Central memory CD4-positive, alpha-beta T cell (primary cell): ENCODE results near the gene ADGB.
"Not testable (repeated sequence)": the region's sequence is repeated elsewhere in the genome, so short reads cannot be mapped to it uniquely, and the experiment has no call there.

ENCODE experiments used
- DNase-seq: peaks from one replicate; pipeline ENCODE4 v3.0.0; 2022

Gene ADGB

DNA sequence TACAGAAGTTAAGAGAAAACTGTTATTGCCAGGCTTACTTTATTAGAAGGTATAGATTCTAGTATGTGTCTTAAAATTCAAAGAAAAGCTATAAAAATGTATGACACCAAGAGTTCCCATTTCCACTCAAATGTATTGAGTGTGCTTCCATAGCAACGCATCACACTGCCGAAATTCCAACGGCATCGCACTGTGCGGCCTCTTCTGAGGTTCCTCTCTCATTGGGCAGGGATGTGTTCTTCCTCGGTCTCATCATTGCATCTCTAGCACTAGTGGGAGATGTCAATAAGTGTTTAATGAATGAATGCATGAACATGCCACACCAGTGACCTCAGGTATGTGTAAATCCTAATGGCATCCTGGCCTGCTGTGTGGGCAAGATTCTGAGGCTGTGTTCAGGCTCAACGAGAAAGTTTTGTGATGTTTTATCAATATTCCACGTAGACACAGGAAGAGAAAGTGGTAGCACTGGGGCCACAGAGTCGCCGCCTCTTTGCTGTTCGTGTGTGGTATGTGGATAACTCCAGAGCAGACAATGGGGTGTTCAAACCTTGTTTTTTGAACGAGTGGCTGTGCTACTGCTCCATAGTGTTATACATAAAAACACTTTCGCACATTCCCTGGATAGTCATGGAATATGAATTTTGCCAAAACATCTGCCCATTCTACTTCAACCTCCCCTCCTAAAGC, 171.6 kb downstream of the ADGB start:
- peak; percentile 0 for DNase-seq

DNA sequence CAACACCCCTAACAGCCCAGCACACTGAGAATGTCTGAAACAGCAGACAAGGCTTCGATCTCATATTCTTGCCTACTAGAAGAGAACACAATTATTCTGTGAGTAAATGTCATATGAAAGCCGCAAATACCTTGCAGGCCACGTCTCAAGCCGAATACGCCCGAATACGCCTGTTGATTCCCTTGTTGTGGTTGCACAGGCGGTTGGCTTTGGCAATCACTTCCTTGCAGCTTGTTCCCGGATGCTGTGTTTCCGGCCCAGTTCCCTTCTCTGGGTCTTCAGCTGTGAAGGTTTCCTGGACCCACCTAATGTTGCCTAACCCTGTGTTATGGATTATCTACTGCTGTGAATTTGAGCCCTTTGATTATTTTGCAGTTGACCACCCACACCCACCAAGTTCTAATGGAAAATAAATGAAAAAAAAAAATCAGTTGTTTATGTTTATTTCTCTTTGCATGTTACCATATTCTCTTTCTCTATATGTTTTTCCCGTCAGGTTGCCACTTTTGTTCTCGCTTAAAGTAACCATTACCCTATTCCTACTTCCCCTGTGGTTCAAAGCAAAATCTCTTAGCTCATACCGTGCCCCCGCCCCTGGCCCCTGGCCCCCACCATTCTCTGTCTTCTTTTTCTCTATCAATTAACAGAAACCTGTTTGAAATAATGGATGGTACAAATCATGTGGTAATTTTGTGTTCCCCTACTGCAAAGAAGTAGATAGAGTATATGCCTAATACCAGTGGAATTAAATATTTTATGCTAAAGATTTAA, 172.4 kb downstream of the ADGB start:
- DNase-seq, result peak; percentile 64

DNA sequence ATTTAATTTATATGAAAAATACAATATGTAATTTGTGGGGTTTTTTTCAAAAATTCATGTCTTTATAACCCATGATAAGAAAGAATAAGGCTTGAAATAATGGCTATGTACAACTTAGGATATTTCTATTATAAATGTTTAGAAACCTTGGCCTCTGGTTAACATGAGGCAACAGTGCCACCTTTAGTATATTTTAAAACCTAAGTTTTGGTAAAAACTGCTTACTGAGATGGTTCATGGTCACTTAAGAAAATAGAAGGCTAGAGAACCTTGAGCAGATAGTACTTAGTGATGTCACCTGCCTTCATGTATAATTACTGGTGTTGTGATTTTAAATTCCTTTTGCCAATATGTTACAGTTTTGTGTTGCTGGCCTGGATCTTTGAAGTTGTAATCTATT, 176.4 kb downstream of the ADGB start:
- peak; percentile 8 for DNase-seq

DNA sequence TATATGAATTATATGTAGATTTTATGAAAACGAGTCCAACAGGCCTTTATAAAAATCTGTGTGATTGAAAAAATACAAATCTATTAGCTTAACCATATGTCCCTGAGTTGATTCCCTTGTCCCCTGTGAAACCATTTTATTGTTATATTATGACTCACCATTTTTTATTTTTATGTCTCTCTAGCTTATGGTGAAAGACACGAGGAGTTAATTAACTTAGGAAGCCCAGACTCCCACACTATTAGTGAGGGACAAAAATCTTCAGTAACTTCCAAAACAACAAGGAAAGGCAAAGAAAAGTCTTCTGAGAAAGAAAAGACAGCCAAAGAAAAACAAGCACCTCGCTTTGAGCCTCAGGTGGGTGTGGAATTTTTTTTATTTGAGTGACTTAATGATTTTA, 183.1 kb downstream of the ADGB start:
- no peak for DNase-seq

DNA sequence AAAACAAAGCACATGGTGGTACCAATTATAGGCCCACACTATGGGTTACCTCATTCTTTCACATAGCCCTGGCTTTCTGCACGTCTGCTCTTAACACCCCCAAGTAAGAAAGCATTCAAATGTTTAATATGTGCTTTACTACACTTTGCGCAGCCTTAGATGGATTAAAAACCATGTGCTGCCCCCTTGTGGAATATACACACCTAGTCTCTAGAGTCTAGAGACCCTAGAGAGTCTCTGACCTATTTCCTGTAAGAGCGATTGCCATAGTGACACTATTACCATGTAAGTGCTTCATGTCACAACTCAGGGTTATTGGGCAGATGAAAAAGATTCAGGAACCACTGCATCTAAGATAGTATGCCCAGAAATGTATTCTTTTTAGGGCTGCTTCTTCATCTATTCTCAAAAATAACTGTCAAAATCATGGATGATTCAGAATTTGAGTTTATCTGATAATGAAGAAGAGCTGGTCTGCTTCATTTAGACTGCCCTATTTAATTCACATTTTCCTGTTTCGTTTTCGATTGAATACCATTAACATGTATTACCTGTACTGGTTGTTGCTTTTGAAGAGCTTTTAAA, 186.3 kb downstream of the ADGB start:
- DNase-seq, result peak; percentile 30

DNA sequence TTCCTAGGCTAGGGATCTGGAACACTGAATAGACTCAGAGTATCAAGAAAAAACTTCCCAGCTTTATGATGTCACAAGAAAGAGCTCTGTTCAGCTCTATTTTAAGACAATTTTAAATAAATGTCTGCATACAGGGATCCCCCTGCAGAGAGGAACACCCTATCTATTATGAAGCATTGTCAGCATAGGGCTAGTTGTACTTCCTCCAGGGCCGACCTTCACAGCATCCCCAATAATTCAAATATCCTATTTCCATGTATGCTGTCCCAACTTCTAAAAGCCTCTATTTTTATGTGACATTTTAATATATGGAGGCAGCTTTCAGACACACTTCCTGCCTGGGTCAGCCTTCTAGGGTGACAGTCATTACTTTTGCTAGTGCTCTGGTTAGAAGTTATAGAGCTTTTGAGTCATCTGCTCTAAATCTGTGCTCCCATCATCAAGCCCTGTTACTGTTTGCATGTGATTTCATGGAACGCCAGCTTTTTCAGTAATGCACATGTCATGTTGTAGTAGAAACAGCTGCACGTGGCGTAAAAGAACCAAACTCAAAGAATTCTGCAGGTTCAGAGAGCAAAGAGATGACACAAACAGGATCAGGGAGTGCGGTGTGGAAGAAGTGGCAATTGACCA, 189.2 kb downstream of the ADGB start:
- DNase-seq, result no peak

DNA sequence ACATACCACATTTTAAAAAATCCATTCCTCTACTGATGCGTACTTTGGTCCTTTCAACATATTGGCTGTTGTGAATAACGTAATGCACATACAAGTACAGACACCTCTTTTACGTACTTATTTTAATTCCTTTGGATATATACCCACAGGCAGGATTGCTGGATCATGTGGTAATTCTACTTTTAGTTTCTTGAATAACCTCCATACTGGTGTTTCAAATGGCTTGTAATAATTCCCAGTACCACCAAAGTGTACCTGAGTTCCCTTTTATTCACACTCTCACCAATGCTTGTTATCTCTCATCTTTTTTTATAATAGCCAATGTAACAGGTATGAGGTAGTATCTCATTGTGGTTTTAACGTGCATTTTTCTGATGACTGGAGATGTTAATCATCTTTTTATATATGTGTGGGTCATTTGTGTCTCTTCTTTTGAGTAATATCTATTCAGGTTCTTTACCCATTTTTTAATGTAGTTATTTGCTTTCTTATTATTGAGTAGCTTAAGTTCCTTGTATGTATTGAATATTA, 191.9 kb downstream of the ADGB start:
- DNase-seq, result no peak

DNA sequence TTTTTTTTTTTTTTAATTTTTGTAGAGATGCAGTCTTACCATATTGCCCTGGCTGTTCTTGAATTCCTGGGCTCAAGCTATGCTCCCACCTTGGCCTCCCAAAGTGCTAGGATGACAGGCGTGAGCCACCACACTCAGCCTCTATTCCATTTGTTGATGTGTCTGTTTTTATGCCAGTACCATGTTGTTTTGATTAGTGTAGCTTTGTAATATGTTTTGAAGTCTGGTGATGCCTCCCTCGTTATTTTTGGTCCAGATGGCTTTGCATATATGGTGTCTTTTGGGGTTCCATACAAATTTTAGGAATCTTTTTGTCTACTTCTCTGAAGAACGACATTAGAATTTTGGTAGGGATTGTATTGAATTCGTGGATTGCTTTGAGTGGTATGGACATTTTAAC, 193.2 kb downstream of the ADGB start:
- DNase-seq, result no peak

DNA sequence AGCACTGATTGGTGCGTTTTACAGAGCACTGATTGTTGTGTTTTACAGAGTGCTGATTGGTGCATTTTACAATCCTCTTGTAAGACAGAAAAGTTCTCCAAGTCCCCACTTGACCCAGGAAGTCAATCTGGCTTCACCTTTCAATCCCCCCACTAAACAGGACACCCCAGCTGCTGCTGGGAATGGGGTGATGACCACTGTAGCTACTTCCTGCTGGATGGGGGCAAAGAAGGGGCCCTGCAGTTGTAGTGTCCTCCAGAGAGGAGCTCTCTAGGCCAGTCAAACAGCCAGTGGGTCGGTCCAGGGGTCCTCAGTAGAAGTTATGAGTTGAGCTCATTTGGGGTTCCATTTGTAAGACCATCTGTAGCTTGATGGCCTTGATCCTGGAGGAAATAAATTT, 194.4 kb downstream of the ADGB start:
- DNase-seq, result not testable (repeated sequence)

DNA sequence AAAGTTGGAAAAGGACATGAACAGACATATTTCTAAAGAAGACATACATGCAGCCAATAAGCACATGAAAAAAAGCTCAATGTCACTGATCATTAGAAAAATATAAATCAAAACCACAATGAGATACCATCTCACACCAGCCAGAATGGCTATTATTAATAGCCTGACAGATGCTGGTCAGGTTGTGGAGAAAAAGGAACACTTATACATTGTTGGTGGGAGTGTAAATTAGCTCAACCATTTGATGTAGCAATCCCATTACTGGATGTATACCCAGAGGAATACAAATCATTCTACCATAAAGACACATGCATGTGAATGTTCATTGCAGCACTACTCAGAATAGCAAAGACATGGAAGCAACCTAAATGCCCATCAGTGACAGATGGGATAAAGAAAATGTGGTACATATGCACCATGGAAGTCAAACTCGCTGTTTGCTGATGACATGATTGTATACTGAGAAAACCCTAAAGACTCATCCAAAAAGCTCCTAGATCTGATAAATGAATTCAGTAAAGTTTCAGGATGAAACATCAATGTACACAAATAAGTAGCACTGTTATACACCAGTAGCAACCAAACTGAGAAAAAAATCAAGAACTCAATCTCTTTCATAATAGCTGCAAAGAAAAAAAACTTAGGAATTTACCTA, 196.8 kb downstream of the ADGB start:
- no peak for DNase-seq

DNA sequence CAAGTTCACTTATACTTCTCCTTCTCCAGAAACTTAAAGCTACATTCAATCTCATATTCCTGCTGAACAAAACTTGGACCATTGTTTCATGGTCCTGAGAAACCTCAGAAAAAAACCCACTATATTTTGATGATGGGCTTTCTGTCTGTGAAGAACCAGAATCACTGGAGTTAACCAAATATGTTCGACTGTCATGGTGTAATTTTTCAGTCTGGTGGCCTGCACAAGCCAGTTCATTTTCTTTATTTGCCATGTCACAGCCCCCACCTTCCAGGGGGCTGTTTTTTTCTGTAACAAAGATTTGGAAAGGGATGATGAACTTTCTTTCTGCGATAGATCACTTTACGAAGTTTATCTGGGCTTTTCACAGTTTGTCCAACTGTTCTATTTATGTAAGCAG, 204.4 kb downstream of the ADGB start:
- DNase-seq, result not testable (repeated sequence)

DNA sequence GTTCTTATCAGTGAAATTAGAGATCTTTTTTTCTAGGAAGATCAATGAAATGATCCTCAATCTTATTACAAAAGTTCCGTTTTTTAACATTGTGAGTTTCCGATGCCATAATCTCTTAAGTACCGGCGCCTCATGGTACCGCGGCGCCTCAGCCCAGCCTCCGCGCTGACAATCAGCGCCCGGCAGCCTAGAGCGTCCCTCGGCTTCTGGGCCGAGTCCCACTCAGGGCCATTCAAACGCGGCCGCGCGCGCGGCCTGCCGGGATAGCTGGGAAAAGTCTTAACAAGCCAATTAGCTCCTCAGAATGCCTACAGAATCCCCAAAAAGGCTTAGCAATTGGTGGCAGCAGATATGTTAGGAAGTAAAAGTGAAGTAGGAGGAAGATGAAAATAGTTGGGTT, 204.8 kb downstream of the ADGB start:
- no peak for DNase-seq

DNA sequence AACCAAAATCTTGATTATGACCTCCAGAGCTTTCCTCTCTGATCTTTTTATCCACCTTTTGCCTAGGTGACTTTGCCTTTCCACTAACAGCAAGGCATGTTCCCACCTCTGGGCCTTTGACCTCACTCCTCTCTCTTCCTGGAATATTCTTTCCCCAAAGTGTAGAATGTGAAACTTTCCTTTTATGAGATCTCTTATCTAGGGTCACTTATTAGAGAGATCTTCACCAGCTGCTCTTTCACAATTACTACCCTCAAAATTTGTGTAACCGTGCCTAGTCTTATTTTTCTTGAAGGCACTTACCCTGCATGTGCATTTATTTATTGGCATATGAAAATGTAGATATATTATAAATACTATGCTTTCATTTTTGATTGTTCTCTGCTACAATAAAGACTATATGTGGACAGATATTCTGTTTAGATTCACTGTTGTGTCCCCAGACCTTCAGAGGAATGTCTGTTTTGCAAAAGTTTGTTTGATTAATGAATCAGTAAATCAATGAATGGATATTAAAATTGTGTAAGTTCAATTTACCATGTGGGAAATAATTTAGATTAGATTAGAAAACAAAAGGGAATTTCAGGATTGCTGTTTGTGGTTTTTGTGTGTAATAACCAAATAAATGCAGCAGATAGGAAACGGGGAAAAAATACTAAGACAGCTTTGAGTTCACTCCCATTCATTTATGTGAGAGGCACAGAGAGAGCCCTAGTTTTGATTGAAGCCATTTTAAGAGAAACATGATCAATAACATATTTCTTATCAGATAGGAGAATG, 207.0 kb downstream of the ADGB start:
- no peak for DNase-seq

DNA sequence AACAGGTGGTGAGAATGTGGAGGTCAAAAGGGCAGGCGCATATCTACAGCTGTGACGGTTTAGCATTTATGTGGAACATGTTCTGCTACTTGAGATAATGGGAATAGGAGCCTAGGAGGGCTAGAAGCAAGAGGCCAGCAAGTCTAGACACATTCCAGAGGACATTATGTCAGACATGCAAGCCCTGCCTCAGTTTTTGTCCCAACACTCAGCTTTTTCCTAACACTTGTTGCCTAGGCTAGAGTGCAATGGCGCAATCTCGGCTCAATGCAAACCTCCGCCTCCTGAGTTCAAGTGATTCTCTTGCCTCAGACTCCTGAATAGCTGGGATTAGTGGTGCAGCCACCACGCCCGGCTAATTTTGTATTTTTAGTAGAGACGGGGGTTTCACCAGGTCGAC, 210.2 kb downstream of the ADGB start:
- not testable (repeated sequence) for DNase-seq

DNA sequence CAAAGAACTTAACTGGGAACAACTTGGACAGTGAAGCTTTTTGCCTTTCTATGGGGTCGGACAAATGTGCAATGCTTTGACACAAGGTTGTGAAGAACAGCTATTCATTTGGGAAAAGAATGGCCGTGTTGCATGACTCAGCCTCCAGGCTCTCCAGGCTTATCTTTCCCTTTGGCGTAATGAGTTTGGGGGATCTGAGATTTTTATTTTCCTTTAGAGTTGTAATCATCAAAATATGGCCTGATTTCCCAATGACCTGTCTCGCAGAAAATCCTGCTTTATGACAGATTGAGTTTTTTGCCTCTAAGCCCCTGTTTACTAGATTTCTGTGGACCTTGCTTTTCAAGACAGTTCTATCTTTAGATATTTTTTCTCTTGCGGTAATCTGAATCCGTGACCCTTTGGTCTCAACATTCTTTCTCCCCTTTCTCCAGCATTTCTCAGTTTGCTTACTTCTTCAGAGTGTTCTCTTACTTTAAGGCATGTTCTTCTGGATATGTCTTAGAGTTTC, 214.1 kb downstream of the ADGB start:
- DNase-seq, result not testable (repeated sequence)

DNA sequence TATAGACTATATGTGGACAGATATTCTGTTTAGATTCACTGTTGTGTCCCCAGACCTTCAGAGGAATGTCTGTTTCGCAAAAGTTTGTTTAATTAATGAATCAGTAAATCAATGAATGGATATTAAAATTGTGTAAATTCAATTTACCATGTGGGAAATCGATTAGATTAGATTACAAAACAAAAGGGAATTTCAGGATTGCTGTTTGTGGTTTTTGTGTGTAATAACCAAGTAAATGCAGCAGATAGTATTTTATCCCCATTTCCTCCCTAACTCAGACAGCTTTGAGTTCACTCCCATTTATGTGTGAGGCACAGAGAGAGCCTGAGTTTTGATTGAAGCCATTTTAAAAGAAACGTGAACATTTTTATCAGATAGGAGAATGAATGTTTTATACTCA, 214.8 kb downstream of the ADGB start:
- no peak for DNase-seq

DNA sequence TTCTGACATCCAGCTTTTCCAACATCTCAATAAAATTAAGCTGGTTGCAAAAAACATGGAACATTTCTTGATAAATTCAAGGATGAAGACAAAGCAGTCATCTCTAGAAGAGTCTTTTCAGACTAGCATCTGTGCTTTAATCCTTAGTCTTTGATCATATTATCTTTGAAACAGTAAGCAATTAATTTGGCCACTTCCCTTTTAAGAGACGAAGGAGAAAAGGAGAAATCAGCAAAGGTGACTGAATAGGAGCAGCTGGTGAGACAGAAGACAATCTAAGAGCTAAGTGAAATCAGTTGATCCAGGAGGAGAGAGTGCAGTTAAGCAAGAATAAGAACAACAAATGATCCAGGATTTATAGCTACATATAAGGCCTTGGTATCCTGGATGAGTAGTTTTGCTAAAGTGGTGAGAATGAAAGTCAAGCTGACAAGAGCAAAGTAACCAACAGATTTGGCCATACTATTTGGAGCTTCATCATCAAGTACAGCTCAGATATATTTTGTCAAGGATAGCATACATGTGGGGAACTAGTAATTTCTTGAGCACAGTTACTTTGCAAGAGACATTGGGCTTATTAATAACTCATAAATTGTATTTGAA, 215.5 kb downstream of the ADGB start:
- no peak for DNase-seq

DNA sequence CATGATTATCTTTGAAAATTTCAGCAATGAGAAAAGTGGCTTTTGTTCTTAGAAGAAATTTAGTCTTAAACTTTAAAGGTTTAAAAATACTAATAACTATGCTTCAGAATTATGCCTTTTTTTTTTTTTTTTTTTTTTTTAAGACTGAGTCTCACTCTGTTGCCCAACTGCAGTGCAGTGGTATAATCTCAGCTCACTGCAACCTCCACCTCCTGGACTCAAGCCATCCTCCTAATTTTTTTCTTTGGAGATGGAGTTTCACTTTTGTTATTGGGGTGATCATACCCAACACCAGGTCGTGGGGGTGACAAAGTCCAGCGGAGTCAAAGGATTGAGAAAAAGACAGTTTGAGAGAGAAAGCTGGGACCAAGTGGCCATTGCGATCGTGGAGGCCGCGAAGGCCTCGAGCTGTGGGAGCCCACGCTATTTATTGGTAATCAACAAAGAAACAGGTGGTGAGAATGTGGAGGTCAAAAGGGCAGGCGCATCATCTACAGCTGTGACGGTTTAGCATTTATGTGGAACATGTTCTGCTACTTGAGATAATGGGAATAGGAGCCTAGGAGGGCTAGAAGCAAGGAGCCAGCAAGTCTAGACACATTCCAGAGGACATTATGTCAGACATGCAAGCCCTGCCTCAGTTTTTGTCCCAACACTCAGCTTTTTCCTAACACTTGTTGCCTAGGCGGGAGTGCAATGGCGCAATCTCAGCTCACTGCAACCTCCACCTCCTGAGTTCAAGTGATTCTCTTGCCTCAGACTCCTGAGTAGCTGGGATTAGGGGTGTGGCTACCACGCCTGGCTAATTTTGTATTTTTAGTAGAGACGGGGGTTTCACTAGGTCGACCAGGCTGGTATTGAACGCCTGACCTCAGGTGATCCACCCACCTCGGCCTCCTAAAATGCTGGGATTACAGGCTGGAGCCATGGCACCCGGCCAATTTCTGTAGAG, 217.0 kb downstream of the ADGB start:
- DNase-seq, result not testable (repeated sequence)

DNA sequence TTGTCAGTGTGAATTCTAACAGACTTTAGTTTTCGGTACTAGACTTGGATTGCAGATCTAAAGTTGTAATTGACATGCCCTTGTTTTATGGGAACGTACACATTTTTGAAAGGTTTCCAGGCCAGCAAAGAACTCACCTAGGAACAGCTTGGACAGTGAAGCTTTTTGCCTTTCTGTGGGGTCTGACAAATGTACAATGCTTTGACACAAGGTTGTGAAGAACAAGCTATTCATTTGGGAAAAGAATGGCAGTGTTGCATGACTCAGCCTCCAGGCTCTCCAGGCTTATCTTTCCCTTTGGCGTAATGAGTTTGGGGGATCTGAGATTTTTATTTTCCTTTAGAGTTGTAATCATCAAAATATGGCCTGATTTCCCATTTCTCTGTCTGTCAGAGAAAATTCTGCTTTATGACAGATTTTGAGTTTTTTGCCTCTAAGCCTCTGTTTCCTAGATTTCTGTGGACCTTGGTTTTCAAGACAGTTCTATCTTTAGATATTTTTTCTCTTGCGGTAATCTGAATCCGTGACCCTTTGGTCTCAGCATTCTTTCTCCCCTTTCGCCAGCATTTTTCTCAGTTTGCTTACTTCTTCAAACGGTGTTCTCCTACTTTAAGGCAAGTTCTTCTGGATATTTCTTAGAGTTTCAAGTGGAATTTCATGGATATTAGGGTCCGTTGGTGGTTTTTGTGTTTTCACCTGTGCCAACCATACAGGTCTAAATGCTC, 221.0 kb downstream of the ADGB start:
- no peak for DNase-seq
